NCI-H2081 (cell line): ENCODE measurements around the gene SNED1.

Source experiments
- DNase-seq, 2 experiments: peaks; one replicate each; lab custom pipeline; 2025; lab: John Stamatoyannopoulos, UW

SNED1 gene

DNA sequence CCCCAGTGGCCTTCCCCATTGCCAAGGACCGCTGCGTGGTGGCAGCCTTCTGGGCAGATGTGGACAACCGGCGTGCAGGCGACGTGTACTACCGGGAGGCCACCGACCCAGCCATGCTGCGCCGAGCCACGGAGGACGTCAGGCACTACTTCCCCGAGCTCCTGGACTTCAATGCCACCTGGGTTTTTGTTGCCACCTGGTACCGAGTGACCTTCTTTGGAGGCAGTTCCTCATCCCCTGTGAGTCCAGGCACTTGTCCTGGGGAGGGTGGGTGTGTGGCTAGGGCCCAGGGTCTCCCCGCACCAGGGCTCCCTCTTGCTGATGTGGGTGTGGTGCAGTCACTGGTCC lies 31.9 kb downstream of the SNED1 start:
- no peak for DNase-seq

DNA sequence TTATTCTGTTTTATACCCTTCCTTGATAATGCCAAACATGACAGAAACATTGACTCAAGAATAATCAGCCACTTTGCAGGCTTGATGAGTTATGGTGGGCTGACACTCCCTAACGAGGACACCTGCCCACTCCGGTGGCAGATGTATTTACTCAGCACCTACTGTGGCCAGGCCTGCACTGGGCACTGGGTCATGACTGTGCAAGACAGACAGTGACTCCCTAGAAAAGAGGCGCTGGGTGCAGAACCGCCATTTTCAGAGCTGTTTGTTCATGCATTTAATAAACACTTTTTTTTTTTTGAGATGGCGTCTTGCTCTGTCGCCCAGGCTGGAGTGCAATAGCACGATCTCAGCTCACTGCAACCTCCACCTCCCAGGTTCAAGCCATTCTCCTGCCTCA lies 32.5 kb downstream of the SNED1 start:
- peak in 1 of 2 experiments; percentile 7 for DNase-seq

DNA sequence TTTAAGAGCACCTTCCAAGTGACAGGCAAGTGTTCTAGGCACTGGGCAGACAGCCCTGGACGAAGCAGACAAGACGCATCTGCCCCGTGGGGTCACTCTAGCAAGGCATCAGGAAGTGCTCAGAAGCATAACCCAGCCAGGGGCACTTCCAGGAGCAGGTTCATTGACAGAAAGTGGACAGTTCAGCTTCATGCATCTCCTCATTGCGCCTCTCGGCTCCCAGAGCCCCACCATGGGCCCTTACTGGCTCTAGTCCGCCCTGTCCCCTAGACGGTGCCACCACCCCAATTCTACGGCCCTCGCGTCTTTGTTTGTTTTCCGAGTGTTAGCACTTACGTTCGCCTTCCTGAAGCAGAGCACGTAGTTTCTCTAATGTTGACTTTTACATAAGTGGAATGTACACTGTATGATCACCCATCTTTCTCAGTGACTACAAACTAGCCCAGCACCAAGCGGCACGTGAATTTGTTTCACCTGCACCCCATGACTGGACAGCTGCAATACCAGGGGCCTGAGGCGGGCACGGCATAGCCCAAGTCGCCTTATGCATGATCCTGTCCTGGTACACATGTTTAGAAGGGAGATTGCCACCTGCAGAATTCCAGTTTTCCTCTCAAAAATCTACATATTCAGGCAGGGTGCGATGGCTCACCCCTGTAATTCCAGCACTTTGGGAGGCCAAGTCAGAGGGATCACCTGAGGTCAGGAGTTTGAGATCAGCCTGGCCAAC lies 33.2 kb downstream of the SNED1 start:
- no peak for DNase-seq

DNA sequence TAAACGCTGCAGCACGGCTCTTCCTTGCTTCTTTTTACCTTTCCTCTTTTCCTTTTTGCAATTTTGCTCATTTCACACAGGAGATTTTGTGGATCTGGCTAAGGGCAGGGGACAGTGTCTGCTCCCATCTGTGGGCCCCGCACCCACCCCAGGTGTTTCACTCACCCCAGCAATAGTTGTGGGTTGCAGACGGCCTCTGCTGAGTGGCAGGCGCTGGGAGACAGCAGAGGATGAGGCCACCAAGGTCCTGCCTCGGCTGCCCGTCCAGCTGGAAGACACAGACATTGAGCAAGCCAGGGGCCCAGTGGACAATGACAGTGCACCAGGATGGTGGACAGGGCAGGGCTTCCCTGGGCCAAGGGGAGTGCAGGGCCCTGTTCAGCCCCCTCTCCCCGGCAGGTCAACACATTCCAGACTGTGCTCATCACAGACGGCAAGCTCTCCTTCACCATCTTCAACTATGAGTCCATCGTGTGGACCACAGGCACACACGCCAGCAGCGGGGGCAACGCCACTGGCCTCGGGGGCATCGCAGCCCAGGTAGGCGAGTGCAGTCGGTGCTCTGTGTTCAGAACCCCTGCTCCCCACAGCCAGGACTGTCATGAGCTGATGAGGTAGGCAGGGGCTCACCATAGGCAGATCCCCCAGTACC lies 35.0 kb downstream of the SNED1 start:
- DNase-seq = no peak

DNA sequence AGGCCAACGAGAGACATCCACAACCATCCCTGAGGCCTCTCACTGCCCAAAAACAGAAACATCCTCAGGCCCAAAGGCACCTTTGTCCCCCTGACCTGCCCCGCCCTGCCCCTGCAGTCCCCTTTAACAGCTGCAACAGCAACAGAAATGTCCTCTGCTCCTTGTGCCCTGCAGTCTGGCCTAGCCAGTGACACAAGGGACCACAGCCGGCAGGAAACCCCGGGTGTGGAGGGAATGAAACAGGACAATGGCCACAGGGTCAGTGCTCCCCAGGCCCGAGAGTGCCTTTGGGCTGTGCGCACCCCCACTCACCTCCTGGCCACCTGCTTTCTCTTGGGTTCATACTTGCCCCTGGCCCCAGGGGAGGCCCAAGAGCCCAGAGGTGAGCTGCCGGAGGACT lies 35.6 kb downstream of the SNED1 start:
- DNase-seq = no peak

DNA sequence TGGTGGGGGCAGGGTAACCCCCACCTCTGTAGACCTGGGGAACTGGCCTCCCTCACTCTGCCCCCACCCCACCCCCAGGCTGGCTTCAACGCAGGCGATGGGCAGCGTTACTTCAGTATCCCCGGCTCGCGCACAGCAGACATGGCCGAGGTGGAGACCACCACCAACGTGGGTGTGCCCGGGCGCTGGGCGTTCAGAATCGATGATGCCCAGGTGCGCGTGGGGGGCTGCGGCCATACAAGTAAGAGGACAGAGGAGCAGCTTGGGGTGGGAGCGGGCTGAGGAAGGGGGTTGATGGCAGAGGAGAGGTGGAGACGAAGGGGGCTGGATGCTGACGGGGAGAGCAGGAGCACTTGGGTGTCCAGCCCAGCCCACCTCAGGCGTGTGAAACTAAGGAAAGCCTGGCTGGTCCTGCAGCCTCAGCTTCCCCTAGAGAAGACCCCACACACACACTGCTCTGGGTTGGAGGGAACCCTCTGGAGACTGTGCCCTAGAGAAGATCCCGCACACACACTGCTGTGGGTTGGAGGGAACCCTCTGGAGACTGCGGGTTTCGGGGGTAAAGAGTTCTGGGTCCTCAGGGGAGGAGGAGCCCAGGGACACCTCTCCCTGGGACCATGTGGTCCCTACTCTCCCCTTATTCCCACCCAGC lies 36.2 kb downstream of the SNED1 start:
- DNase-seq = no peak

DNA sequence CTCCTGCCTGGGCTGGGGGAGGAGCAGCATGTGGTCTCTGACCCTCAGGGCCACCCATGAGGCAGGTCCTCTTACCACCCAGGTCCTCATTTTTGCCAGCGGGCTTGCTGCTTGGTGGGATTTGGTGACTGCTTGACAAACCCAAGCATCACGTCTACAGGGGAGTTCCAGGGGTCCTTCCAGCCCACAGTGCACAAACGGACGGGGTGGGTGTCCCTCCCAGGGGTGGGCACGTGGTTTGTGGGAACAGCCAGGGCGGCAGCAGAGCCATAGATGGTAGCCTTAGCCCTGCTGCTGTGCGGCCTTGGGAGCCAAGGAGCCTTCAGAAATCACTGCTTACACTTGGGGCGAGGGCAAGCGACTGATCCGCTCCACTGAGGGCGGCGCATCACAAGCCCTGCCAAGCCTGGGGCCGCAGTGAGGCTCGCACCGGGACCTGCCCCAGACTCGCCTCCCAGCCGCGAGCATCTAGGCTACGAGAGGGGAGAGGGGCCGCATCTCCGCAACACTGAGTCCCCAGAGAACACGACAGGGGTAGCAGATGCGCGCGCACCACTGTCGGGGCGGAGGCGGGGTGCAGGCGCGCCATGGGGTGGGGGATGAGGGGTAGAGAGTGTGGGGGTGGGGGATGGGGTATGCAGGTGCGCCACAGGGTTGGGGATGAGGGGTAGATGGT lies 36.9 kb downstream of the SNED1 start:
- DNase-seq = no peak

DNA sequence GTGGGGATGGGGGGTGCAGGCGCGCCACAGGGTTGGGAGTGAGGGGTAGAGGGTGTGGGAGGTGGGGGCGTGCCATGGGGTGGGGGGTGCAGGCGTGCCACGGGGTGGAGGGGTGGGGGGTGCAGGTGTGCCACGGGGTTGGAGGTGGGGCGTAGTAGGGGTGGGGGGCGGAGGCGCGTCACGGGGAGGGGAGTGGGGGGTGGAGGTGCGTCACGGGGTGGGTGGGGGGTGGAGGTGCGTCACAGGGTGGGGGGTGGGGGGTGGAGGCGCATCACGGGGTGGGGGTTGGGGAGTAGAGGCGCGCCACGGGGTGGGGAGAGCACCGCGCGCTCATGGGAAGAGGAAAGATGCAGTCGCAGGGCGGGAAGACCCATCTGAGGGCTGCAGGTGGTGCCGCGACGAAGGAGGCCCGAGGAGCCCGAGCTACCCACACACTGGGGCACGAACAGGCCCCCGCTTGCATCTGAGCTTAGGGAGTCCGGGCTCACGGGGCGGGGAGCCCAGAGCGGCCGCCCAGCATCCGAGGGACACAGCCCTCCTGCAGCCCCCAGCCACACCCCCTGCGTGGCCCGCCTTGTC lies 37.5 kb downstream of the SNED1 start:
- DNase-seq = no peak

DNA sequence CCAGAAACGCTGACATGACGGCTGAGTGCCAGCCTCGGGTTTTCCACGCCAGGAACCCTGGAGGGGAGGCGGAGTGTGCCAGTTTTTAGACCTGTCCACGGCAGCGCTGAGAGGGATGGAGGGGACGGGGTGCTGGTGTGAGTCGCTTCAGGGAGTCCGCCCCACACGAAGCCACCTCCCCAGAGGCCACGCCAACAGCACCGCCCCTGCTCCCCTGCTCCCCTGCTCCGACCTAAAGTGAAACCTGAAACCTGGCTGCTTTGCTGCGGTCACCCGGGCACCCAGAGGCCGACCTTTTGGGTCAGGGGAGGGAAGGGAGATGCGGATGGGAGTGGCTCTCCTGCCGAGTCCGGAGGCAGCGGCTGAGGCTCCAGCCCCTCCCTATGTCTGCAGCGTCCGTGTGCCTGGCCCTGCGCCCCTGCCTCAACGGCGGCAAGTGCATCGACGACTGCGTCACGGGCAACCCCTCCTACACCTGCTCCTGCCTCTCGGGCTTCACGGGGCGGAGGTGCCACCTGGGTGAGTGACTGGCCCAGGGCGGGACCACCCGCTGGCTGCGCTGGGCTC lies 38.1 kb downstream of the SNED1 start:
- DNase-seq = no peak

DNA sequence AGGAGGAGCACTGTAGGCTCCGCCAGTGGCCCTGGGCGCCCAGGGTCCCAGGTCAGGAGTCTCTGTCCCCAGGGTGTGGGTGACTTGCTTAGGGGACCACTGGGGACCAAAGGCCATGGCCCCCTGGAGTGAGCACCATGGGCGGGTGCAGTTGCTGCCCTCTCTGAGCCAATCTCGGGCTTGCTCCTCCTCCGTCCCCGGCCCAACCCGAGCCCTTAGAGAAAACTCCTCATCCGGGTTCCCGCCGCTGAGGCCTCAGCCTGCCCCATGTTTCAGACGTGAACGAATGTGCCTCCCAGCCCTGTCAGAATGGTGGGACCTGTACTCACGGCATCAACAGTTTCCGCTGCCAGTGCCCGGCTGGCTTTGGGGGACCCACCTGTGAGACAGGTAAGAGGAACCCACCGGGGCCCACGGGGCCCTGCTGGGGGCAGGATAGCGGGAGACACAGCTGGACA lies 38.6 kb downstream of the SNED1 start:
- DNase-seq = no peak

DNA sequence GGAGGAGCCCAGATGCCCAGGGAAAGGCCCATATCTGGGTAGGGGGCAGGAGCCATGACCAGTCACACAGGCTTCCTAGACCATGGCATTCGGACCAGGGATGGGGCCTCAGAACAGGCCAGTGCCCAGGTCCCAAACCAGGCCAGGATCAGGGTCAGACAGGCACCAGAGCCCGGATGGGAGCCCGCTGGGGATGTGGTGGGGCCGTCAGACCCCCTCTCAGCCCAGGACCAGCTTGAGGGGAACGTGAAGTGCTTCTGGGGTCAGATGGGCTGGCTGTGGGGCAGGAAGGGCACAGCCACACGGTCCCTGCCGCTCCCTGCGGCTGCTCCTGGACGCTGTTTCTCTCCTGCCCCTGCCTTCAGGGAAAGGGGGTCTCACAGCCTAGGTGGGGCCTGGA lies 39.1 kb downstream of the SNED1 start:
- no peak for DNase-seq

DNA sequence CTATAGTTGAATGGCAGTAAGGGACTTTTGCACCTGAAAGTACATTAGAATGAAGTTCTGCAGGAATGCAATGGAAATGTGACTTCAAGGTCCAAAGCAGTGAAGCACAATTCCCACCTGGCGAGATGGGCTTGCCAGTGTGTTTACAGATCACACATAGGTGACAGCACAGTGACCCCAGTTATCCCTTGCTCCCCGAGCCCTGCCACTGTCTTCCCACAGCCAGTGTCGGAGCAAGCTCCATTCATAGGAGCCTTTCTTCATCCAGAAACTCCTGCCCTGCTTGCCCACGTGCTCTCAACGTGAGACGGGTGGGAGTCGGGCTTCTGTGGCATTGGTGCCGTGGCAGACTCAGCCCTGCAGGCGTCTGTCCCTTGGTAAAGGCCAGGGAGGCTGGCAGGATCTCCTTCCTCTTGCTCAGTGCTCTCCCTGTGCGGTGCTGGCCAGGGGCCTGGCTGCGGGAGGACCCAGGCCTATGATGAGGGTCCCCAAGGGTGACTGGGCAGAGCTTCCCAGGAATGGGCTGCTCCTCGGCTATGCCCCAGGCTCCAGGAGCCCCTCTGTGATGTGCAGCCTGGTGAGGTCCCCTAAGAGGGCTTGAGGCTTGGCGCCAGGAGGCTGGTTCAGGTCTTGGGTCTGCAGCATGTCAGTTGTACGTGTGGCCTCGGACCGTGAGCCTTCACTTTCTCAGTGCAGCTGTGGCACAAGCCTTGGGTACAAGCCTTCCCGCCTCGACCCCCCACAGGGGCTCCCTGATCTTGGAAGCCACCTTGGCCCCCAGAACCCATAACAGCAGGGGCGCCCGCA lies 40.2 kb downstream of the SNED1 start:
- DNase-seq = no peak

DNA sequence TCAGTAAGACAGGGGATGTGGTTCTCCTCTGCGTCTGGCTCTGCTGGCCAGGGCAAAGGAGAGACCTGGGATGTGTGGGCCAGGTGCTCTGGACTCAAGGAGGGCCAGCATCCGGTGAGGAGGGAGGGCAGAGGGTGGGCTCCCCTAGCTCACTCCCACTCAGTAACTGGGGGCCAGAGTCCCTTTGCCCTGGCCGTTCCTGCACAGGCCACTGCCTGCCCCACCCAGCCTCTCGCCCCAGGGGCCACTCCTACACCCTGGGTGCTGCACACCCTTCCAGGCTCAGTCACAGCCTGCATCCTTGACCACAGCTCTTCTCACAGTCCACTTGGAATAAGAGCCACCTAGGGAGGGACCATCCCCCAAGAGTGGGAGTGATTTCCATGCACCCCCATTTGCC lies 41.0 kb downstream of the SNED1 start:
- DNase-seq = no peak

DNA sequence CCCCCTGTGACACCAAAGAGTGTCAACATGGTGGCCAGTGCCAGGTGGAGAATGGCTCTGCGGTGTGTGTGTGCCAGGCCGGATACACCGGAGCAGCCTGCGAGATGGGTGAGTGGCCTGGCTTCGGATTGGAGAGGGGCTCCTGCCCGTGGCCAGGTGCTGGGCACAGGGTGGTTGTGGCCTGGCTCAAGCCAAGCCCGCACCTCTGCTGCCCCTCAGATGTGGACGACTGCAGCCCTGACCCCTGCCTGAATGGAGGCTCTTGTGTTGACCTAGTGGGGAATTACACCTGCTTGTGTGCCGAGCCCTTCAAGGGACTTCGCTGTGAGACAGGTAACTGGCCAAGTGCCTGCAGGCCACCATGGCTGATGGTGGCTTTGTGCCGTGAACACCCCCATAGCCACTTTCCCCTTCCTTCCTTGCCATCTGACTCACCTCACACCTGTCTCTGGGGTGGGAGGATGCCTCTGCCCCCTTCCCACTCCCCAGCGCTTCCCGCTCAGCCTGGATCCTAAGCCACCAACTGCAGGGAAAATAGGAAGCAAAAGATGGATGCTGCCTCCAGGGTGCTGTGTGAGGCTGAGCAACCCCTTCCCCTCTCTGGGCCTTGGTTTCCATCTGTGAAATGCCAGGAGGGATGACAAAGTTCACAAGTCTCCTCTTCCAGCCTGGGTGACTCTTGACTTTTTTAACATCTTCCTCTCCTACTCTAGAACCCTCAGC lies 41.8 kb downstream of the SNED1 start:
- peak in 1 of 2 experiments; percentile 19 for DNase-seq

DNA sequence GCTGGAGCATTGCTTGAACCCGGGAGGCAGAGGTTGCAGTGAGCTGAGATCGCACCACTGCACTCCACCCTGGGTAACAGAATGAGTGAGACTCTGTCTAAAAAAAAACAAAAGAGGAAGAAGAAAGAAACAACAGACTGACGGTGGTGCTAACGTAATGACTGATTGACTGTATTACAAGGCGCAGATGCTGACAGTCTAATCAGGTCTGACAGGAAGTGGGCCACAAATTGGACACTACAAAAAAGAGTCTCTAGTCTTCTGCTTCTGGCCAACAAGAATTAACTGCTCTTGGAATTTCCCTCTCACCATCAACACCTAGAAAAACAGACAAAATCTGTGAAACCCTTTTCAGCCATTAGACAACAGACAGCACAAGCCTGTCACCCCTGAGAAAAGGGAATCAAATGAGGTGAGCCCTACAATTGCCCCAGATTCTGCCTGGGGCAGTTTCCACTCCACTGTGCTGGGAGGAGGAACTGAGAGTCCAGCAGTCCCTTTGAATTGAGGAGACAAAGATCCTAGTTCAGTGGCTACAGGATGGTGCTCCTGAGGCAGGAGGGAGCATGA lies 43.3 kb downstream of the SNED1 start:
- peak in 1 of 2 experiments; percentile 27 for DNase-seq

DNA sequence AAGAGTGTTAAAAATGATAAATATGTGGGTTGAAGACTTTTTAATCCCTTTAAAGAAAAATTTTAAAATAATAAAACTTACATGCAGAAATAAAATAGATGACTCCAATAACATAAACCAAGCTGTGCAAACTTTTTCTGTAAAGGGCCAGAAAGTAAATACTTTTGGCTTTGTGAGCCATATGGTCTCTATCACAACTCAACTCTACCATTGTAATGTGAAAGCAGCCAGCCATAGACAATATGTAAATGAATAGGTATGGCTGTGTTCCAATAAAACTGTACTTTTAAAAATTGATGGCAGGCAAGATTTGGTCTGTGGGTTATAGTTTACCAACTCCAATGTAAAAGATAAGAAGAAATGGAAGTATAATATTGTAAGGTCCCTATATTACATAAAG lies 45.2 kb downstream of the SNED1 start:
- DNase-seq = no peak

DNA sequence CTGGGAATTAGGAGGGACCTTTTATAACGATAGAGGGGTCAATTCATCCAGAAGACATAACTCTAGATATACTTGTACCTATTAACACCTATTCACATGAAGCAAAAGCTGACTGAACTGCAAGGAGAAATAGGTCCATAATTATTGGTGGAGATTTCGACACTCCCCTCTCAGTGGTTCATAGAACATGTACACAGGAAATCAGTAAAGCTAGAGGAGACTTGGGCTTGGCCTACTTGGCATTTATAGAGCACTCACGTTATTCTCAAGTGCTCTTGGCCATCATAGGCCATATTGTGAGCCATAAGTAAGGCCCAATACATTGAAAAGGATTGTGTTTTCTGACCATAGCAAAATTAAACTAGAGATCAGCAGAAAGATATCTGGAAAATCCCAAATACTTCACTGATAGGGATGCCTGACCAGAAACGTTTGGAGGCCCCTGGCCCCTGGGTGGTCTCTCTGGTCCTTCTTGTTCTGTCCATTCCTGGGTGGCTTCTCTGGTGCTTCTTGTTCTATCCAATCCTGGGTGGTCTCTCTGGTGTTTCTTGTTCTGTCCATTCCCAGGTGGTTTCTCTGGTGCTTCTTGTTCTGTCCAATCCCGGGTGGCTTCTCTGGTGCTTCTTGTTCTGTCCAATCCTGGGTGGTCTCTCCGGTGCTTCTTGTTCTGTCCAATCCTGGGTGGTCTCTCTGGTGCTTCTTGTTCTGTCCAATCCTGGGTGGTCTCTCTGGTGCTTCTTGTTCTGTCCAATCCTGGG lies 49.0 kb downstream of the SNED1 start:
- DNase-seq = no peak

DNA sequence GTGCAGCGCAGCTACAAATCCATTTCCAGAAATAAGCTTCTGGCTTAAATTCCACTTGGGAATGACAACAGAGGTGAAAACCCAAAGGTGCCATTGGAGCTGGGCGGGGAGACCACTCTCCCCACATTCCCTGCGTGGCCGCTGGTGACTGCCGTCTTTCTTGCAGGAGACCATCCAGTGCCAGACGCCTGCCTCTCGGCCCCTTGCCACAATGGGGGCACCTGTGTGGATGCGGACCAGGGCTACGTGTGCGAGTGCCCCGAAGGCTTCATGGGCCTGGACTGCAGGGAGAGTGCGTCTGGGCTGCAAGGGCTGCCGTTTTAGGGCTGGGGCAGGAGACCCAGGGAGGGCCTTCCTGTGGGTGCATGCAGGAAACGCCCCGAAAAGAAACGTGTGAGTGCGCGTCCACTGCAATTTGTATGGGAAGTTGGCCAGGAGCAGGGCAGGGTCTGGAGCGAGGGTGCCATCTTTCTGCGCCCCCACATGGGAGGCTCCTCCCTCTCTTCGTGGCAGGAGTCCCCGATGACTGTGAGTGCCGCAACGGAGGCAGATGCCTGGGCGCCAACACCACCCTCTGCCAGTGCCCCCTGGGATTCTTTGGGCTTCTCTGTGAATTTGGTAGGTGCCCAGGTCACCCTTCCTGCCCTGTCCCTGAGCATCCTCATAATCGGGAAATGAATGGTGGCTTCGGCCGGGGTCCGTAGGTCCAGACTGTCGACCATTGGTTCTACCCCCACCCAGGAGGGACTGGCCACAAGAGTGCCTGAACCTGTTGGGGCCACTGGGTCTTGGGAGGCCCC lies 49.9 kb downstream of the SNED1 start:
- no peak for DNase-seq

DNA sequence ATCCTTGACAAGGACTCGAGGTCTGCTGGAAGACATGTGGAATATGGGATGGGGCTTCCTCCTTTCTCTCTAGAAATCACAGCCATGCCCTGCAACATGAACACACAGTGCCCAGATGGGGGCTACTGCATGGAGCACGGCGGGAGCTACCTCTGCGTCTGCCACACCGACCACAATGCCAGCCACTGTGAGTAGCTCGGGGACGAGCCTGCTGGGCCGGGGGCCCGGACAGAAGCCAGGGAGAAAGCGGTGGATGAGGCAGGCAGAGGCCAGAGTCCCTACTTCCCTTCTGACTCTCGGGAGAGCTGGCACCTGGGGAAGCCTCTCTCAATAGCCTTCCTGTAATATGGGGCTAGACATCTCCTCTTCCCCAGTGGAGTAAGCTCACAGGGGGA lies 50.5 kb downstream of the SNED1 start:
- no peak for DNase-seq
